Calu3 (cell line): ENCODE measurements around the gene GRIK4. TPM values are rescaled to one million over a fixed set of nuclear protein-coding genes. Genes with fewer than 3 reads are reported as not detected.

Source experiments
- BruUV-seq: library from RNA; stranded (reverse); fragments of 400-500 nt; replicated peaks from 2 replicates; lab custom pipeline; 2021; lab: Mats Ljungman, UMichigan
- CTCF ChIA-PET: fragments of 300-600 bp; sonication (Branson Sonifier 250); formaldehyde crosslinking; loops from one replicate; lab custom pipeline; 2022; ENCODE audit warnings: antibody characterized with exemption; lab: Charles Lee
- DNase-seq: peaks from one replicate; pipeline ENCODE4 v3.0.0; 2022
- H3K27ac Mint-ChIP-seq: one replicate; pipeline ENCODE4 v1.8.0; 2022; ENCODE audit warnings: mixed read lengths; ENCODE audit not compliant: unreplicated experiment
- H3K27me3 Mint-ChIP-seq: one replicate; pipeline ENCODE4 v1.8.0; 2022; ENCODE audit warnings: mixed read lengths; ENCODE audit not compliant: unreplicated experiment
- H3K36me3 Mint-ChIP-seq: one replicate; pipeline ENCODE4 v1.8.0; 2022; ENCODE audit warnings: mild to moderate bottlenecking, moderate library complexity, mixed read lengths; ENCODE audit not compliant: insufficient read depth, unreplicated experiment
- H3K4me1 Mint-ChIP-seq: one replicate; pipeline ENCODE4 v1.8.0; 2022; ENCODE audit warnings: mild to moderate bottlenecking, low read depth, mixed read lengths; ENCODE audit not compliant: unreplicated experiment
- H3K4me3 Mint-ChIP-seq: one replicate; pipeline ENCODE4 v1.8.0; 2022; ENCODE audit warnings: mild to moderate bottlenecking, low read depth, moderate library complexity, mixed read lengths; ENCODE audit not compliant: unreplicated experiment
- H3K9me3 Mint-ChIP-seq: one replicate; pipeline ENCODE4 v1.8.0; 2022; ENCODE audit warnings: low read depth, mixed read lengths; ENCODE audit not compliant: unreplicated experiment
- CTCF ChIP-seq: fragments of 200-600 bp; IDR thresholded peaks from one replicate; pipeline ENCODE4 v1.8.0; 2022; ENCODE audit warnings: antibody characterized with exemption; ENCODE audit not compliant: unreplicated experiment
- intact Hi-C: fragments of 100-400 bp; cut with micrococcal nuclease; formaldehyde crosslinking; loops from one replicate; pipeline ENCODE4 v1.10.0; 2022; ENCODE audit not compliant: unreplicated experiment
- total RNA-seq: library from RNA; stranded (reverse); gene quantifications from 2 replicates; pipeline ENCODE4 v1.2.3, GENCODE V29; 2022

The GRIK4 gene
- total RNA-seq, 1 experiment from 2014 or later = not detected

- intact Hi-C loops = no loop called here
- no peak for TF ChIP-seq CTCF
- no peak for DNase-seq
- H3K4me1 Mint-ChIP-seq = no peaks in the 10 kb centered on the region
- H3K36me3 Mint-ChIP-seq = no peaks in the 10 kb centered on the region
- no TSS peak for BruUV-seq
- CTCF ChIA-PET = no interaction called here
- H3K27ac Mint-ChIP-seq = no peak overlapping the region
- peaks cover 25% of the 10 kb centered on the region for H3K27me3 Mint-ChIP-seq
- H3K9me3 Mint-ChIP-seq = peaks cover 8% of the 10 kb centered on the region
- H3K4me3 Mint-ChIP-seq = no peak overlapping the region
Measured at GRCh38 chr11:120940160-120940848, 428.8 kb downstream of the GRIK4 start.

DNA sequence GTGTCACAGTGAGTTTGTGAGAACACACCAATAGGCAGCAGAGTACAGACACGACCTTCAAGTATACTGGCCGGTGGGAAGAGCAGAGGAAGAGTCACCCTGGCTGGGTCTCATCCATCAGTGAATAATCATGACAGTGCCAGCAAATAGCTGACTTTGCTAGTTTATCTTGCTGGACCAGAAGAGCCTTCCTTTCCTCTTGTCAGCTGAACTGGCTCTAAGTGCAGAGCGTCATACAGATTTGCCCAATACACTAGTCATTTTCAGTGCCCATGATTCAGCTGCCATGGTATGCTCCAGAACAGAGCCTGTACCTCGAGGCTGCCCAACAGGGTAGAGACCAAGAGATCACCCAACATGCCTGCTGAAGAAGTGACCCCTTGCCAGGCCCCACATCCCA, 429.5 kb downstream of the GRIK4 start:
- Mint-ChIP-seq H3K36me3 (no peaks in the 10 kb centered on the region), H3K27ac (no peak overlapping the region), H3K4me1 (no peaks in the 10 kb centered on the region), H3K9me3 (peaks cover 8% of the 10 kb centered on the region), H3K27me3 (peaks cover 25% of the 10 kb centered on the region), H3K4me3 (no peak overlapping the region)
- intact Hi-C loops = no loop called here
- DNase-seq = no peak
- TF ChIP-seq CTCF = no peak
- BruUV-seq = no TSS peak
- CTCF ChIA-PET = no interaction called here

DNA sequence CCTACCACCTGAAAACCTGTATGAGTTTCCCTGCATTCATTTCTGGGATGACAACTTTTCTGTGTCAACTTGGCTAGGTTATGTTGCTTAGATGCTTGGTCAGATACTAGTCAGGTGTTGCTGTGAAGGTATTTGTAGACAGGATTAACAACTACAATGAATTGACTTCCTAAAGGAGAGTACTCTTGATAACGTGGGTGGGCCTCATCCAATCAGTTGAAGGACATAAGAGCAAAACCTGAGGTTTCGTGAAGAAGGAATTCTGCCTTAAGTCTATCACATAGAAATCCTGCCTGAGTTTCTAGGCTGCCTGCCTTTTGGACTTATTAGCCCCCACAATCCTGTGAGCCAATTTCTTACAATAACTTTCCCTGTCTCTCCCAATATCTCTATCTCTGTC, 431.2 kb downstream of the GRIK4 start:
- Mint-ChIP-seq H3K4me1 (no peaks in the 10 kb centered on the region), H3K27ac (no peak overlapping the region), H3K36me3 (no peaks in the 10 kb centered on the region), H3K4me3 (no peak overlapping the region), H3K9me3 (peaks cover 8% of the 10 kb centered on the region), H3K27me3 (peaks cover 20% of the 10 kb centered on the region)
- DNase-seq = no peak
- BruUV-seq = no TSS peak
- CTCF ChIA-PET = no interaction called here
- no peak for TF ChIP-seq CTCF
- intact Hi-C loops = no loop called here

DNA sequence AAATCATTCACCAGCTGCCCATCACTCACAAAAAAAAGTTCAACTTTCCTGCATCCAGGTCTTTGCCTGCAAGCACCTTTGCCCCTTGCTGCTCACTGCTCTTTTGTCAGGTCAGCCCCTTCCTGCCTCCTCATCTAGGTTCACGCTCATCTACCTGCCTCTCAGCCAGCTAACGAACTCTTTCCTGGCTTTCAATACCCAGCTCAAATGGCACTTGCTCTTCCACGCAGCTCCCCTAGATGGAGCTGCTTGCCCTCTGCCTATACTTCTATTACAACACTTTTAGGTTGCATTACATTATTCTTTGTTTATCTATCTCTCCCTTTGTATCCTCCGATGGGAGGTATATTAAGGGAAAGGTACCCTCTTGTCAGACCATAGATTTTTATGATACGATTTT, 433.5 kb downstream of the GRIK4 start:
- peaks cover 8% of the 10 kb centered on the region for H3K9me3 Mint-ChIP-seq
- peaks cover 18% of the 10 kb centered on the region for H3K27me3 Mint-ChIP-seq
- TF ChIP-seq CTCF = no peak
- H3K36me3 Mint-ChIP-seq = no peaks in the 10 kb centered on the region
- BruUV-seq = no TSS peak
- no peaks in the 10 kb centered on the region for H3K4me1 Mint-ChIP-seq
- DNase-seq = no peak
- intact Hi-C loops = no loop called here
- no peak overlapping the region for H3K4me3 Mint-ChIP-seq
- CTCF ChIA-PET = interaction anchor here (0.7 kb wide), 1 partner anchor 15 kb away, joined by 3 read pairs; no protein-coding TSS in a partner anchor
- no peak overlapping the region for H3K27ac Mint-ChIP-seq
